ENCODE data around the gene ATP2C2.

- no peak for TF ChIP-seq EZH2 (IDR thresholded peaks at IDR 0.05; ENCODE audit: low read length, missing control alignments)
- no peak for TF ChIP-seq CTCF (conservative IDR thresholded peaks at IDR 0.05 in 1 of 2, IDR thresholded peaks at IDR 0.05 in 1 of 2; ENCODE audit: low read depth in 1 of 2, low read length in 2 of 2)
These were observed 11.5 kb downstream of the ATP2C2 start for GRCh38 chr16:84379709-84380362.

All from fibroblast of lung (primary cell).